Fibroblast of lung (primary cell): Measurements from ENCODE around the gene ARMH3. TPM values are rescaled to one million over a fixed set of nuclear protein-coding genes. Genes with fewer than 3 reads are reported as not detected.

Experiments used
- DNase-seq, 2 donors: peaks; one replicate each; pipeline versions ENCODE4 v3.0.0 to v3.0.0-alpha.2; 2010; ENCODE audit warnings: low read depth in 2 of 2
- H2AFZ ChIP-seq: 2 replicates; pipeline ENCODE4 v1.5.1; 2012; ENCODE audit warnings: low read length, control low read depth, inconsistent platforms
- H3K27ac ChIP-seq: 2 replicates; pipeline ENCODE4 v1.5.1; 2011; ENCODE audit warnings: low read length, control low read depth; ENCODE audit not compliant: insufficient read depth
- H3K27me3 ChIP-seq: 2 replicates; pipeline ENCODE4 v1.5.1; 2011; ENCODE audit warnings: mild to moderate bottlenecking, low read length; ENCODE audit not compliant: control insufficient read depth, insufficient read depth
- H3K36me3 ChIP-seq: 2 replicates; pipeline ENCODE4 v1.5.1; 2011; ENCODE audit warnings: low read length; ENCODE audit not compliant: control insufficient read depth, insufficient read depth
- H3K4me1 ChIP-seq: 2 replicates; pipeline ENCODE4 v1.5.1; 2011; ENCODE audit warnings: low read length; ENCODE audit not compliant: control insufficient read depth, insufficient read depth; ENCODE audit errors: extremely low read depth
- H3K4me2 ChIP-seq: 2 replicates; pipeline ENCODE4 v1.5.1; 2011; ENCODE audit warnings: low read length, control low read depth; ENCODE audit not compliant: insufficient read depth; ENCODE audit errors: extremely low read depth
- H3K4me3 ChIP-seq, 4 experiments: fragments of 200-600 bp in 1 of 4; sonication (generic) in 1 of 4; replicated peaks in 1 of 4; 2 replicates each; pipeline ENCODE4 v1.5.1; 2011 to 2016; ENCODE audit warnings: low read length in 4 of 4, low read depth in 3 of 4, mild to moderate bottlenecking in 3 of 4, control low read depth in 2 of 4, inconsistent platforms in 1 of 4, mixed read lengths in 1 of 4; ENCODE audit not compliant: insufficient read depth in 1 of 4; ENCODE audit errors: control extremely low read depth in 1 of 4
- H3K79me2 ChIP-seq: 2 replicates; pipeline ENCODE4 v1.5.1; 2012; ENCODE audit warnings: mild to moderate bottlenecking, low read length, inconsistent platforms; ENCODE audit not compliant: control insufficient read depth, insufficient read depth
- H3K9ac ChIP-seq: 2 replicates; pipeline ENCODE4 v1.5.1; 2011; ENCODE audit warnings: mild to moderate bottlenecking, low read length, control low read depth; ENCODE audit not compliant: insufficient read depth
- H3K9me3 ChIP-seq: 2 replicates; pipeline ENCODE4 v1.5.1; 2012; ENCODE audit warnings: low read depth, low read length; ENCODE audit not compliant: control insufficient read depth, insufficient read depth
- H4K20me1 ChIP-seq: 2 replicates; pipeline ENCODE4 v1.5.1; 2011; ENCODE audit warnings: low read length; ENCODE audit not compliant: control insufficient read depth, insufficient read depth; ENCODE audit errors: extremely low read depth
- EZH2 ChIP-seq: IDR thresholded peaks from 2 replicates; pipeline ENCODE4 v1.5.1; 2012; ENCODE audit warnings: low read length, control low read depth, mild to moderate bottlenecking; ENCODE audit errors: missing control alignments
- polyA plus RNA-seq, 2 donors: library from polyadenylated mRNA; depleted of rRNA in 1 of 2; stranded (reverse) in 1 of 2; unstranded in 1 of 2; fragments of >200 nt; gene quantifications; 2 replicates each; pipeline ENCODE4 v1.2.1, GENCODE V29; 2011 to 2012; ENCODE audit warnings: missing spikeins in 1 of 2
- total RNA-seq: library from RNA; depleted of rRNA; stranded (reverse); fragments of >200 nt; gene quantifications from 2 replicates; pipeline ENCODE4 v1.2.1, GENCODE V29; 2014
- TF ChIP-seq, protein P1 (sequence below), 2 donors: IDR thresholded peaks in 1 of 2; conservative IDR thresholded peaks in 1 of 2; 1 replicate in 1 of 2; 2 replicates in 1 of 2; pipeline ENCODE4 v1.5.1; 2011 to 2012; ENCODE audit warnings: low read length in 2 of 2, control low read depth in 1 of 2, inconsistent platforms in 1 of 2, low read depth in 1 of 2, mild to moderate bottlenecking in 1 of 2

The ARMH3 gene
- total and polyA plus RNA-seq, 2 donors (not counting 1 experiment from before 2014, with no cell fraction given) = 14.5 to 16.4 TPM

DNA sequence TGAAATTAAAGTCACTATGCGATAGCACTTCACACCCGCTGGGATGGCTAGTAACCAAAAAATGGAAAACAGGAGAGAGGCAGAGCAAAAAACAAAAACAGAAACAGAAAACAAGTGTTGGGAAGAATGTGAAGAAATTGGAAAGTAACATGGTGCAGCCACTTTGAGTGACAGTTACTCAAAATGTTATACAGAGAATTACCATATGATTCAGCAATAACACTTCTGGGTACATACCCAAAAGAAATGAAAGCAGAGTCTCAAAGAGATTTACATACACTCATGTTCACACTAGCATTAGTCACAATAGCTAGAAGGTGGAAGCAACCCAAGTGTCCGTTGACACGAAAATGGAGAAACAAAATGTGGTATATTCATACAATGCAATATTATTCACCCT, 123.8 kb downstream of the ARMH3 start:
- Histone ChIP-seq H3K9ac (no peak overlapping the region), H3K4me3 (no peak overlapping the region), H3K36me3 (no peaks in the 10 kb centered on the region), H3K4me2 (no peak overlapping the region), H3K27ac (no peak overlapping the region), H3K79me2 (no peaks in the 10 kb centered on the region), H3K27me3 (no peaks in the 10 kb centered on the region), H3K9me3 (no peaks in the 10 kb centered on the region), H2AFZ (no peak overlapping the region), H4K20me1 (no peaks in the 10 kb centered on the region), H3K4me1 (peaks cover 4% of the 10 kb centered on the region)
- TF ChIP-seq EZH2 = no peak
- TF ChIP-seq, protein P1, sequence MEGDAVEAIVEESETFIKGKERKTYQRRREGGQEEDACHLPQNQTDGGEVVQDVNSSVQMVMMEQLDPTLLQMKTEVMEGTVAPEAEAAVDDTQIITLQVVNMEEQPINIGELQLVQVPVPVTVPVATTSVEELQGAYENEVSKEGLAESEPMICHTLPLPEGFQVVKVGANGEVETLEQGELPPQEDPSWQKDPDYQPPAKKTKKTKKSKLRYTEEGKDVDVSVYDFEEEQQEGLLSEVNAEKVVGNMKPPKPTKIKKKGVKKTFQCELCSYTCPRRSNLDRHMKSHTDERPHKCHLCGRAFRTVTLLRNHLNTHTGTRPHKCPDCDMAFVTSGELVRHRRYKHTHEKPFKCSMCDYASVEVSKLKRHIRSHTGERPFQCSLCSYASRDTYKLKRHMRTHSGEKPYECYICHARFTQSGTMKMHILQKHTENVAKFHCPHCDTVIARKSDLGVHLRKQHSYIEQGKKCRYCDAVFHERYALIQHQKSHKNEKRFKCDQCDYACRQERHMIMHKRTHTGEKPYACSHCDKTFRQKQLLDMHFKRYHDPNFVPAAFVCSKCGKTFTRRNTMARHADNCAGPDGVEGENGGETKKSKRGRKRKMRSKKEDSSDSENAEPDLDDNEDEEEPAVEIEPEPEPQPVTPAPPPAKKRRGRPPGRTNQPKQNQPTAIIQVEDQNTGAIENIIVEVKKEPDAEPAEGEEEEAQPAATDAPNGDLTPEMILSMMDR (conservative IDR thresholded peaks at IDR 0.05 in 1 of 2, IDR thresholded peaks at IDR 0.05 in 1 of 2; ENCODE audit: low read depth in 1 of 2, low read length in 2 of 2) = no peak
- no peak for DNase-seq

DNA sequence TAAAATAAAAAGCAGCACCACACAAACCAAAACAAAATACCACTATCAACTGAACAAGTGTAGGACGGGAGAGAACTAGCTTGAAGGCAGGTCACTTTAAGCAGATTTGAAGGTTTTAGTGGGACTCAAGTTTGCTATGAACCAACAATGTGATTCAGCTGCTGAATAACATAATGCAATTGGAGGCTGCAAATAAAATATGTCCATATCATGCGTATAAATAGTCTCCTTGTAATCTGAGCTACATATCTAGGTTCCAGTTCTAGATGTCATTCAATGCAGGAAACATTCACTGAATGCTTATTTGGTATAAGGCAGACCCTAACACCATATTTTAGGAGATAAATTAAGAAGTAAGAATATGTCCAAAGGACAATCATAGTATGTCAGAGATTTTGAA, 130.9 kb downstream of the ARMH3 start:
- no peak overlapping the region for H3K4me2 ChIP-seq
- no peak overlapping the region for H2AFZ ChIP-seq
- H3K27me3 ChIP-seq = no peaks in the 10 kb centered on the region
- TF ChIP-seq, protein P1 (conservative IDR thresholded peaks at IDR 0.05 in 1 of 2, IDR thresholded peaks at IDR 0.05 in 1 of 2; ENCODE audit: low read depth in 1 of 2, low read length in 2 of 2) = no peak
- no peak for TF ChIP-seq EZH2
- no peak overlapping the region for H3K27ac ChIP-seq
- no peaks in the 10 kb centered on the region for H3K4me1 ChIP-seq
- no peak for DNase-seq
- H3K9me3 ChIP-seq = no peaks in the 10 kb centered on the region
- H3K9ac ChIP-seq = no peak overlapping the region
- no peaks in the 10 kb centered on the region for H4K20me1 ChIP-seq
- H3K4me3 ChIP-seq = no peak overlapping the region
- H3K79me2 ChIP-seq = no peaks in the 10 kb centered on the region
- H3K36me3 ChIP-seq = no peaks in the 10 kb centered on the region

DNA sequence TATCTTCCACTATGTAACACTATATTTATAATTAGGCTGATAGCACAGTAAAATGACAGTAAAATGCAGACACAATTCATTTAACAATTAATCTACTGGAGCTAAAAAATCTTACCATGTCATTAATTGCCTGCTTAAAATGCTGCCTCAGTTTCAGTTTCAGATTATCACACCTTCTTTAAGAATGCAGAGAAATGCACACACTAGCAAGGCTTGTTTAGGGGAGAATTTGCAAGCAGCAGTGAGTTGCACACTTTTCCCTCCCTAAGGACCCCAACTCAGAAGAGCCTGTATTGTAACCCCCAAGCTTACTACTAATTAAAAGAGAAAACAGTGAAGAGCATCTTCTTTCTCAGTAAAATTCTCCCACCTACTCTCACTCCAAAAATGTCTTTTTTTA, 132.7 kb downstream of the ARMH3 start:
- Histone ChIP-seq H3K27me3 (no peaks in the 10 kb centered on the region), H3K9me3 (no peaks in the 10 kb centered on the region), H3K4me1 (no peaks in the 10 kb centered on the region), H3K36me3 (no peaks in the 10 kb centered on the region), H3K9ac (no peak overlapping the region), H3K4me2 (no peak overlapping the region), H3K79me2 (no peaks in the 10 kb centered on the region), H3K4me3 (no peak overlapping the region), H2AFZ (no peak overlapping the region), H3K27ac (no peak overlapping the region), H4K20me1 (no peaks in the 10 kb centered on the region)
- TF ChIP-seq, protein P1 (conservative IDR thresholded peaks at IDR 0.05 in 1 of 2, IDR thresholded peaks at IDR 0.05 in 1 of 2; ENCODE audit: low read depth in 1 of 2, low read length in 2 of 2) = no peak
- no peak for TF ChIP-seq EZH2
- DNase-seq = no peak
